Stomach (tissue), 4 donors: ENCODE data around the gene NAA35.

ENCODE experiments used
- EP300 ChIP-seq: sonication (generic); formaldehyde crosslinking; IDR thresholded peaks from one replicate; pipeline ENCODE4 v1.6.1; 2017; ENCODE audit warnings: antibody characterized with exemption
- POLR2A ChIP-seq, 4 donors: fragments of 450-650 bp; IDR thresholded peaks; one replicate each; pipeline ENCODE4 v1.6.1; 2016; ENCODE audit warnings: antibody characterized with exemption in 4 of 4, control low read depth in 2 of 4, mild to moderate bottlenecking in 1 of 4, moderate library complexity in 1 of 4
- POLR2AphosphoS5 ChIP-seq, 3 donors: sonication (generic); formaldehyde crosslinking; IDR thresholded peaks; one replicate each; pipeline ENCODE4 v1.6.1; 2016; ENCODE audit warnings: antibody characterized with exemption in 3 of 3
- TF ChIP-seq, protein P1 (sequence below), 7 experiments: fragments of 450-650 bp in 4 of 7; fragments of 200-600 bp in 3 of 7; sonication (generic) in 3 of 7; IDR thresholded peaks; one replicate each; pipeline ENCODE4 v1.5.1; 2016 to 2019; ENCODE audit warnings: antibody characterized with exemption in 7 of 7, control low read depth in 2 of 7, mild to moderate bottlenecking in 1 of 7

DNA sequence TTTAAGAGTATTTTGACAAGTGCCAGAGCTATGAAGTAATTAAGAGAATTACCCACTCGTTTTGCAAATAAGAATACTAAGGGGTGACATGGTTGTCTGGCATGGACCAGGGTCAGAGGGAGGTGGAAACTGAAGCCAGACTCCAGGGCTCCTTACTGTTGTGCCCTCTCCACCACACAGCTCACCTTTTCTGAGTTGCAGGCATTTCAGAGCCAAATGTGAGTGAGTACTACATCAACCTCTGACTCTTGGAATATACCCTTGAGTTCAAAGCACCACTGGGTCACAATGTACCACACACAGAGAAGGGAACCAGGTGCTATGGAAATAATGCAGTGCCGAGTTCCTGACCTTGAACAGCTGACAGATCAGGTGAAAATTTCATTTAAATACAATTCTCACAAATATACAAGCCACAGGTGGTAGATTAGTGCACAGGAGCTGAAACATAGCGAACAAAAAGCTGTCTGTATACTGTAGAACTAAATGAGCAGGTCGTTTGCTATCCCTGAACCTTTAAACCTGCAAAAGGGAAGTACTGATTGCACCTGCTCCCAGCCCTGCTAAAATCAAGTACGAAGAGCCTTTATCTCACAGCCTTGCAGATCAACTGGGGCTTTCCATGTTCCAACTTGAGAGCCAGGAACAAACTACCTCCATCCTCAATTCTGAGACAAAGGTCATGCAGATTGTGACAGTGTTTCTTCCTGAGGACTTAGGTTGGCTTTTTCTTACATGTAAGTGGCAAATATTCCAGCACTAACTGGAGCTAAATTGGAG, 101.4 kb downstream of the NAA35 start:
- TF ChIP-seq POLR2A (IDR thresholded peaks at IDR 0.05): no peak
- no peak for TF ChIP-seq POLR2AphosphoS5 (IDR thresholded peaks at IDR 0.05)
- TF ChIP-seq, protein P1, sequence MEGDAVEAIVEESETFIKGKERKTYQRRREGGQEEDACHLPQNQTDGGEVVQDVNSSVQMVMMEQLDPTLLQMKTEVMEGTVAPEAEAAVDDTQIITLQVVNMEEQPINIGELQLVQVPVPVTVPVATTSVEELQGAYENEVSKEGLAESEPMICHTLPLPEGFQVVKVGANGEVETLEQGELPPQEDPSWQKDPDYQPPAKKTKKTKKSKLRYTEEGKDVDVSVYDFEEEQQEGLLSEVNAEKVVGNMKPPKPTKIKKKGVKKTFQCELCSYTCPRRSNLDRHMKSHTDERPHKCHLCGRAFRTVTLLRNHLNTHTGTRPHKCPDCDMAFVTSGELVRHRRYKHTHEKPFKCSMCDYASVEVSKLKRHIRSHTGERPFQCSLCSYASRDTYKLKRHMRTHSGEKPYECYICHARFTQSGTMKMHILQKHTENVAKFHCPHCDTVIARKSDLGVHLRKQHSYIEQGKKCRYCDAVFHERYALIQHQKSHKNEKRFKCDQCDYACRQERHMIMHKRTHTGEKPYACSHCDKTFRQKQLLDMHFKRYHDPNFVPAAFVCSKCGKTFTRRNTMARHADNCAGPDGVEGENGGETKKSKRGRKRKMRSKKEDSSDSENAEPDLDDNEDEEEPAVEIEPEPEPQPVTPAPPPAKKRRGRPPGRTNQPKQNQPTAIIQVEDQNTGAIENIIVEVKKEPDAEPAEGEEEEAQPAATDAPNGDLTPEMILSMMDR (IDR thresholded peaks at IDR 0.05): no peak
- no peak for TF ChIP-seq EP300
